Cardiac fibroblast (primary cell): ENCODE results near the gene ATOSA.

ENCODE experiments used
- DNase-seq, 2 donors: peaks; one replicate each; pipeline versions ENCODE4 v3.0.0 to v3.0.0-alpha.2; 2010; ENCODE audit warnings: low read depth in 2 of 2
- H3K4me3 ChIP-seq, 2 donors: replicated peaks in 1 of 2; 1 replicate in 1 of 2; 2 replicates in 1 of 2; pipeline ENCODE4 v1.5.1; 2011; ENCODE audit warnings: low read depth in 2 of 2, low read length in 2 of 2, mild to moderate bottlenecking in 2 of 2, moderate library complexity in 1 of 2
- CTCF ChIP-seq: IDR thresholded peaks from one replicate; pipeline ENCODE4 v1.5.1; 2011; ENCODE audit warnings: low read depth, mild to moderate bottlenecking, low read length, inconsistent platforms

Gene ATOSA

GRCh38 chr15:52651114-52651513, 28.1 kb downstream of the ATOSA start:
- TF ChIP-seq CTCF: no peak
- H3K4me3 ChIP-seq: peak overlapping the region in 1 of 2 donors; percentile 49
- DNase-seq: no peak

- TF ChIP-seq CTCF: no peak
- peak; percentile 34 to 57 for DNase-seq
- no peak overlapping the region for H3K4me3 ChIP-seq
Measured at GRCh38 chr15:52649686-52650085, 29.5 kb downstream of the ATOSA start.

- no peak for DNase-seq
Measured at GRCh38 chr15:52645916-52646315, 33.3 kb downstream of the ATOSA start.

GRCh38 chr15:52642386-52643361, 36.5 kb downstream of the ATOSA start:
- peak; percentile 39 to 63 for DNase-seq
- TF ChIP-seq CTCF: no peak
- no peak overlapping the region for H3K4me3 ChIP-seq

More at GRCh38 chr15:52645916-52646315, 33.3 kb downstream of the ATOSA start:
- H3K4me3 ChIP-seq: no peak overlapping the region
- no peak for TF ChIP-seq CTCF

GRCh38 chr15:52636459-52636858, 42.7 kb downstream of the ATOSA start:
- TF ChIP-seq CTCF: no peak

GRCh38 chr15:52635908-52636307, 43.3 kb downstream of the ATOSA start:
- DNase-seq: no peak
- no peak for TF ChIP-seq CTCF
- no peak overlapping the region for H3K4me3 ChIP-seq

More at GRCh38 chr15:52636459-52636858, 42.7 kb downstream of the ATOSA start:
- no peak overlapping the region for H3K4me3 ChIP-seq
- no peak for DNase-seq
